HG03108 (cell line): ENCODE results near the gene GMPR2.

Experiments used
- ATAC-seq: cut with Tn5 transposase; IDR thresholded peaks from one replicate; pipeline ENCODE4 v1.9.1; 2021; ENCODE audit warnings: moderate library complexity; ENCODE audit not compliant: unreplicated experiment

GMPR2 gene

DNA sequence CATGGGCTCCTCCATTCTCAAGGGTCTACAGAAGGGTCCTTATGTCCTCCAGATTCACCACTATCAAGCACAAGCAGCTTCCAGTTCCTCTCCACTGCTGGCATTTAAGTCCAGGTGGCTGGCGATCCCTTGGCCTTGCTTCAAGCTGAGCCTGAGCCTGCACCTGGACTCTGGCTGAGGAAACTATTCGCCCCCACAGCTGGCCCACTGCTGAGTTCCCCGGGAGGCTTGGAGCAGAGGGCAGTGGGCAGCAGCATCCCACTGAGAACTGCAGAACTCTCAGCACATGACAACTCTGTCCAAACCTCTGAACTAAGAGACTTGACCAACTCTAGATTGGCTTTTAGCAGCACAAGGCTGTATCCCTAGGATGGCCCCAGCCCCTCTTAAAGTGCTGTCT is 50.0 kb downstream of the GMPR2 start:
- ATAC-seq = no peak

DNA sequence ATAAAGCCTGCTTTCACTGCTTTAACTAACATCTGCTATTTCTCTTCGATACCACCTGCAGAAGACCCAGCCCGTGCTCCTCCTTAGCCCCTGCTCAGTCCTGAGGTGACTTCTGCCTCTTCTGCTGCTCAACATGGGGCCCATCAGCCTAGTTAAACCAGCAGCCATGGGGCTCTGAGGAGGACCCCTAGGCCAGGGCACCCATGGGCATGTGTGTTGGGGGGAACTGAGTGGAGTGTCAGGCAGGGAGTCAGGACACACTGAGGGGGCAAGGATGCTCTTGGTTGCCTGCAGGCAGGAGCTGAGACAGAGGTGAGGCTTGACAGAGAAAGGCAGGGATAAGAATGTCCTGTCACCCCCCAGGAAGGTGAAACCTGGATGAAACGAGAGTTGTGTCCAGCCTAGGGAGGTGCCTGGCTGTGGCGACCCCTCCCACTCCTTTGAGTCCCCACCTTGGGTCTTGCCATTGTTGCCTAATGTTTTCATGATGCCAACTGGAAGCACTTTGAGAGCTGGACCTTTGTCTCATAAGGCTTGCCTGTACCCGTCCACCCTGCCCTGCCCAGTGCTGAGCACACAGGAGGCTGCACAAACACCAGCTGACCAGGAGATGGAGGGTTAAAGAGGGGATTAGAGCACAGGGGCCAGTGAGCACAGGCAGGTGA is 51.2 kb downstream of the GMPR2 start:
- no peak for ATAC-seq

DNA sequence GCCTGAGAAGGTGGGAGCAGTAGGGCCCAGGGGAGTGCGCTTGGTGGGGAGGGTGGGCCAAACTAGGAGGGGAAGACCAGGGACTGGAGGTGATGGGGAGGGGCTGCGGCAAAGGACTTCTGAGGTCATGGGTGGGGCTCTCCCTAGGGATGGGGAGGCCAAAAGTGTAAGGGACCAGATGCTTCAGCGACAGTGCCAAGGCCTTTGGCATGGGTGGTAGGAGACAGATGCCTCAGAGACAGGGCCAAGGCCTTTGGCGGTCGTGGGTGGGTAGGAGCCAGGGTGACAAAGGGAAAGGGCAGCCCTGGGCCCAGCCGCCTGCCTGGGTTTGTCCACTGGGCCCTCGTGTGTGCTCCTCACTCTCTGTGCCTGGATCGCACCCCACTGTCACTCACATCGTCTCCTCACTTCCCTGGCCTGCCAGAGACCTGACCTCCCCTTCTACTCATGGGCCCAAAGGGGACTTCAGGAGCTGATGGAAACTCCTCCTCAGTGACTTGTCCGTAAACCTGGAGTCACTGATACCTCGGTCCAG is 51.8 kb downstream of the GMPR2 start:
- no peak for ATAC-seq

DNA sequence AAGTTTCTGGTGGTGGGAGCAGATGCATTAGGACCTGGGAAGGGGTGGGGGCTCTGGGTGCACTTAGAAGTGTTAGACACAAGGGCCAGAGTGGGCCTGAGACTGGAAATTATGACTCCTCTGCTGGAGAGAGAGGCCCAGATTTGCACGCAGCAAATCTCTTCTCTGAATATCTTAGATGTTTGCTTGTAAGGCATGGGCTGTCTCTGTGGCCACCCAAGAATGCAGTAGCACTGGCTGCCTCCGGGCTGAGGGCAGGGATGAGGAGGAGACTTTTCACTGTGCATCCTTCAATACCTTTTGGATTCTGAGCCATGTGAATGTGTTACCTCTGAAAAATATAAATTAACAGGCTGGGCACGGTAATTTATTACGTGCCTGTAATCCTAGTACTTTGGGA is 52.6 kb downstream of the GMPR2 start:
- no peak for ATAC-seq

DNA sequence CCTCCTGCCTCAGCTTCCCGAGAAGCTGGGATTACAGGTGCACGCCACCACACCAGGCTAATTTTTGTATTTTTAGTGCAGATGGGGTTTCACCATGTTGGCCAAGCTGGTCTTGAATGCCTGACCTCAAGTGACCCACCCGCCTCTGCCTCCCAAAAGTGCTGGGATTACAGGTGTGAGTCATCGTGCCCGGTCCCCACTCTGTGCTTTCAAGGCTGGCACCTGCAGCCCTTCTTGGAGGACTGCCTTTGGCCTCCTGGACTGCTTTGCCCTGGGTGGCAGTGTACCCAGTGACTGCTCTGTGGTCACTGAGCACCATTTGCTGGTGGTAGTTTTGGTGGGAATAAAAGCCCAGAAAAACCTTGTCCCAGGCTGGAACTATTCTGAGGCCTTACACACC is 54.3 kb downstream of the GMPR2 start:
- ATAC-seq = no peak
